Immature natural killer cell (primary cell): Measurements from ENCODE around the gene SCP2. TPM values are rescaled to one million over a fixed set of nuclear protein-coding genes. Genes with fewer than 3 reads are reported as not detected.
"Not testable (repeated sequence)": the region's sequence is repeated elsewhere in the genome, so short reads cannot be mapped to it uniquely, and the experiment has no call there.

ENCODE experiments used
- DNase-seq, 3 donors: peaks; one replicate each; pipeline ENCODE4 v3.0.0; 2022; ENCODE audit warnings: mixed read lengths in 1 of 3
- H3K27ac Mint-ChIP-seq, 6 donors: one replicate each; pipeline ENCODE4 v1.8.0; 2020; ENCODE audit warnings: mixed read lengths in 6 of 6, mild to moderate bottlenecking in 5 of 6, inconsistent platforms in 4 of 6, moderate library complexity in 3 of 6
- H3K27me3 Mint-ChIP-seq, 3 donors: one replicate each; pipeline ENCODE4 v1.8.0; 2020 to 2021; ENCODE audit warnings: low read depth in 3 of 3, mild to moderate bottlenecking in 3 of 3, mixed read lengths in 3 of 3, moderate library complexity in 3 of 3, inconsistent platforms in 1 of 3
- H3K36me3 Mint-ChIP-seq, 3 donors: one replicate each; pipeline ENCODE4 v1.8.0; 2020; ENCODE audit warnings: mixed read lengths in 3 of 3, inconsistent platforms in 2 of 3, mild to moderate bottlenecking in 2 of 3
- H3K4me1 Mint-ChIP-seq, 2 donors: one replicate each; pipeline ENCODE4 v1.8.0; 2020; ENCODE audit warnings: inconsistent platforms in 2 of 2, mild to moderate bottlenecking in 2 of 2, mixed read lengths in 2 of 2, moderate library complexity in 1 of 2
- H3K4me3 Mint-ChIP-seq, 5 donors: one replicate each; pipeline ENCODE4 v1.8.0; 2020; ENCODE audit warnings: mild to moderate bottlenecking in 5 of 5, mixed read lengths in 5 of 5, inconsistent platforms in 3 of 5, moderate library complexity in 3 of 5
- H3K9me3 Mint-ChIP-seq, 6 donors: one replicate each; pipeline ENCODE4 v1.8.0; 2020; ENCODE audit warnings: mild to moderate bottlenecking in 6 of 6, mixed read lengths in 6 of 6, inconsistent platforms in 4 of 6, moderate library complexity in 3 of 6
- polyA plus RNA-seq, 3 donors: library from polyadenylated mRNA; unstranded; fragments of 300-500 nt; fragmentation: Illumina TruSeq; gene quantifications; one replicate each; pipeline ENCODE4 v1.2.3, GENCODE V29; 2021

The SCP2 gene
- polyA plus RNA-seq, 3 donors from 2014 or later, result 257 to 343 (median 261) TPM

DNA sequence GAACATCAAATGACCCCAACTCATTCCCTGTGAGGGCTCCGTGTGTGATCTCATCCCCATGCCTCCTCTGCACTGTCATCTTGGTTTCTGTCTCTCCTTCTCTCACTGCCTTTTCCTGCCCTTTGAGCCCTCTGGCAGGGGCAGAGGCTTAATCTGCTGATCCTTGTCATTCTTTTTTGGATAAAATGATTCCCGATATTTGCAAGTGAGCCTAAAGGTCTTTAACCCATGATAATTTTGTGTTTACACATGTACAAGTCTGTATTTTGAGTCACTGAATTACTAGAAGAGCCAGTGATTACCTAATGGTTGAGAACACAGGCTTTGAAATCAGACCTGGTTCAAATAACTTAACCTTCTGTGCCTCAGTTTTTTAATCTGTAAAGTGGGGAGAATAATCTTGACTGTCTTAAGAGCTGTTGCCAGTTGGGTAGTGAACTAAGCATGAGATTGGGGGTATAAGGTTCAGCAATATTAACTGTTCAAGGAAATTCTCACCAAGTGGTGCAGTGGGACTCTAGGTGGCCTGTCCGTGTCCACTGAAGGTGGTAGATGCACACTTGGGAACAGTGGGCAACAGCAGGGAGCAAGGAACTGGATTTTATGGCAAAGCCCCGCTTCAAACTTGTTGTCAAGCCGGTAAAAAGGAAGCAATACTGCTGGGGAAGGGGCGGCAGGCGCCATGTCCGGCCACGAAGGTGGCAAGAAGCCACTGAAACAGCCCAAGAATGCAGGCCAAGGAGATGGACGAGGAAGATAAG is 7.2 kb upstream of the SCP2 start:
- H3K9me3 Mint-ChIP-seq, result no peaks in the 10 kb centered on the region
- peaks cover 0 to 9% (median 6%) of the 10 kb centered on the region in 3 donors for H3K27me3 Mint-ChIP-seq
- peak overlapping the region in 5 of 6 donors; percentile 5 to 84 (median 58) for H3K27ac Mint-ChIP-seq
- peak overlapping the region; percentile 59 to 88 (median 82) for H3K4me3 Mint-ChIP-seq
- H3K36me3 Mint-ChIP-seq, result no peaks in the 10 kb centered on the region
- DNase-seq, result no peak
- peaks cover 25 to 27% of the 10 kb centered on the region in 2 donors for H3K4me1 Mint-ChIP-seq

DNA sequence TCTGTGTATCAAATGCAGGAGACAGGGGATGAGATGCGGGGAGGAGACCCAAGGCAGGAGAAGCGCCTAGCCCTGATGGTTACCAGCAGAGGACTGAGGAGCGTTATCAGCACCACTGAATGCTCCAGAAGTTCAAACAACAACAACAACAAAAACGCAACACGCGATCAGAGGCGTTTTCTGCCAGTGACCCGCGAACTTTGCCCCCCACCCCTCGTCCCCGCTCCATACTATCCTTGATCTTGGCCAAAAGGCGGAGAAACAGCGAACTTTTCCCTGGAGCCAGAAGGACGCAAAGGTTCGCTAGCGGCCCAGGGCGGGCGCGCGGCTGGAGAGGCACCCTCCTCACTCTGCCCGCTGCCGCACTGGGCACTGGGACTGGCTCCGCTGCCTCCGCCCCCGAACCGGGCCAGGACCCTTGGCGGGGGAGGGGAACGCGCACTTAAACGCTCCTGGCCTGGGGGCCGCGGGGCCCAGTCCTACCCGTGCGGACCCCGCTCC is 6.2 kb upstream of the SCP2 start:
- H3K4me3 Mint-ChIP-seq, result peak overlapping the region; percentile 72 to 88 (median 83)
- peaks cover 0 to 13% (median 6%) of the 10 kb centered on the region in 3 donors for H3K27me3 Mint-ChIP-seq
- DNase-seq, result no peak
- peak overlapping the region in 5 of 6 donors; percentile 29 to 67 (median 59) for H3K27ac Mint-ChIP-seq
- no peaks in the 10 kb centered on the region for H3K36me3 Mint-ChIP-seq
- H3K4me1 Mint-ChIP-seq, result peaks cover 26 to 27% of the 10 kb centered on the region in 2 donors
- no peaks in the 10 kb centered on the region for H3K9me3 Mint-ChIP-seq

DNA sequence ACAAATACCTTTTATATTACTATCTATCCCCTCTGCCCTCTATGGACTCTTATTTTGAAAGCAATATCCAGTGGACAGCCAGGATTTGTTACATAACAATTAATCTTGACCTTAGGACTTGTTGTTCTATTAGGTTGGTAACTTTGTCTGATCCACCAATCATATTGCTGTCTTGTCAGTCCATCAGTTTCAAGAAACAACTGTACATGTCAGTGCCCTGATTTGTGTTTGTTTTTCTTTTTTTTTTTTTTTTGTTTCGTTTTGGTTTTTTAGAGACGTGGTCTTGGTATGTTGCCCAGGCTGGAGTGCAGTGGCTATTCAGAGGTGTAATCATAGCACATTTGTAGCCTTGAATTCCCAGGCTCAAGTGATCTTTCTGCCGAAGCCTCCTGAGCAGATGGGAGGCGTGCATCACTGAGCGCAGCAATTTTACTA is 1.5 kb upstream of the SCP2 start:
- Mint-ChIP-seq H3K4me3 (peak overlapping the region in 2 of 5 donors; percentile 77 to 87), H3K9me3 (no peaks in the 10 kb centered on the region), H3K4me1 (peaks cover 34 to 39% of the 10 kb centered on the region in 2 donors), H3K27ac (no peak overlapping the region), H3K27me3 (peaks cover 0 to 10% (median 8%) of the 10 kb centered on the region in 3 donors), H3K36me3 (no peaks in the 10 kb centered on the region)
- no peak for DNase-seq

DNA sequence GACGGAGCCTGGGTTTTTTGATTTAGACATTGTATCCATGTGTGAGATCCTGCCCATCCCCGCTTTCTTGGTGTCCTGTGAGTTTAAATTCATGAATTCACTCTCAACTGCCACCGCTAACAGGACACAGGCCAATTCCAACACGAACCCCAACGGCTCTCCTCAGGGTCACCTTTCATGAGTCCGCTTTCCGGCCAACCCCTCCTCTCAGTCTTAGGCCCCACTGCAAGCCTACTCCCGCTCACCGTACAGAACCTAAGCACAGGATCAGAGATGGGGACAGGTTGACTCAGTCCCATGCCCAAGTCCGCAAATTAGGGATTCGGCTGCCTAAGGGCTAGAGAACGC is 238 bp upstream of the SCP2 start:
- H3K4me1 Mint-ChIP-seq, result peaks cover 28 to 31% of the 10 kb centered on the region in 2 donors
- H3K27ac Mint-ChIP-seq, result peak overlapping the region in 5 of 6 donors; percentile 22 to 92 (median 55)
- peaks cover 0 to 6% (median 6%) of the 10 kb centered on the region in 3 donors for H3K27me3 Mint-ChIP-seq
- H3K36me3 Mint-ChIP-seq, result no peaks in the 10 kb centered on the region
- H3K9me3 Mint-ChIP-seq, result no peaks in the 10 kb centered on the region
- H3K4me3 Mint-ChIP-seq, result peak overlapping the region; percentile 87 to 98 (median 93)
- DNase-seq, result no peak

GRCh38 chr1:52928015-52928404 is 934 bp downstream of the SCP2 start:
- Mint-ChIP-seq H3K27me3 (peaks cover 0 to 6% (median 4%) of the 10 kb centered on the region in 3 donors), H3K27ac (peak overlapping the region; percentile 77 to 92 (median 84)), H3K4me3 (peak overlapping the region; percentile 87 to 98 (median 93)), H3K9me3 (no peaks in the 10 kb centered on the region), H3K36me3 (no peaks in the 10 kb centered on the region), H3K4me1 (peaks cover 23 to 29% of the 10 kb centered on the region in 2 donors)
- no peak for DNase-seq

GRCh38 chr1:52929019-52929418 is 1.9 kb downstream of the SCP2 start:
- Mint-ChIP-seq H3K27me3 (peaks cover 0 to 6% (median 4%) of the 10 kb centered on the region in 3 donors), H3K4me3 (no peak overlapping the region), H3K4me1 (peaks cover 23 to 29% of the 10 kb centered on the region in 2 donors), H3K36me3 (no peaks in the 10 kb centered on the region), H3K9me3 (no peaks in the 10 kb centered on the region), H3K27ac (no peak overlapping the region)
- no peak for DNase-seq

DNA sequence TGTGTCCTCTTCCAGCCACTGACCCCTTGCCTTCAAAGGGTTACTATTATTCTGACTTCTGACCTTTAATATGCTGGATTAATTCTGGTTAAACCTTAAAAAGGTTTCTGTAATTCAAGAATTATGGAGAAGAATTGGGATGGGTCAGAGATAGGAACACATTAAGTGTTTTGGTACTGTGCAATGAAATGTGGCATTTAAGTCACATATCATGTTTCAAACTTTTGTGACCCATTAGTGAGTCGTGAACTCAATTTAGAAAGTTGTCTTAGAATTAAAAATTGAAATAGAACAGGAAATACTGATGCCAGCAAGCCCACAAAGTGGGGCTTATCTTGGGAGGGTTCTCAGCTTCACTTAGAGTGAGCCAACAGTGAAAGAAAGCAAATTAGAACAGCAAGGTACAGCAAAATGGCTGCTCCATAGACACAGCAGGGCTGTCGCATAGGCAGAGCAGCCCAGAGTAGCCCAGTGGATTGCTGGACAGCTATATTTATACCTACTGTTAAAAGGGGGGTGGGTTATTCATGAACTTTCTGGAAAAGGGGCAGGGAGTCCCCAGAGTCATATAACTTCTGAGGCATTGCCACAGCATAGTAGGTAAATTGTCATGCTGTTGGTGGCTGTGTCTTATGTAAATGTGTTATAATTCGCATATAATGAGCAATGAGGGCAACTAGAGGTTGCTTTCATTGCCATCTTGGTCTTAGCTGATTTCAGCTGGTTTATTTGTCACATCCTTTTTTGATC is 10.5 kb downstream of the SCP2 start:
- Mint-ChIP-seq H3K36me3 (peaks cover 0 to 4% (median 0%) of the 10 kb centered on the region in 3 donors), H3K27ac (no peak overlapping the region), H3K9me3 (no peaks in the 10 kb centered on the region), H3K4me3 (no peak overlapping the region), H3K27me3 (peaks cover 0 to 1% (median 0%) of the 10 kb centered on the region in 3 donors), H3K4me1 (no peaks in the 10 kb centered on the region)
- no peak for DNase-seq

DNA sequence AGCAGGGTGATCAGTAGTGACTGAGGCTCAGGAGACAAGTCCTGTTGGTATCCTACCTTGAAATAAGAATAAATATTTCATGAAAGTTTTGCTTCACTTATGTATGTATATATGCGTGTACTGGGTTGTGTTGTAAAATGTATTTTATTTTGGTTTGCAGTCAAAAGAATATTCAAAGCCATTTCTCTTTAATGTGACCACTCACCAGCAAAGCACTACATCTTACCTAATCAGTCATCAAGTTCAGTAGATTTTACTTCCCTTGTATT is 11.0 kb downstream of the SCP2 start:
- Mint-ChIP-seq H3K4me1 (no peaks in the 10 kb centered on the region), H3K4me3 (no peak overlapping the region), H3K9me3 (no peaks in the 10 kb centered on the region), H3K27me3 (peaks cover 0 to 1% (median 0%) of the 10 kb centered on the region in 3 donors), H3K27ac (no peak overlapping the region), H3K36me3 (peaks cover 0 to 4% (median 0%) of the 10 kb centered on the region in 3 donors)
- no peak for DNase-seq

DNA sequence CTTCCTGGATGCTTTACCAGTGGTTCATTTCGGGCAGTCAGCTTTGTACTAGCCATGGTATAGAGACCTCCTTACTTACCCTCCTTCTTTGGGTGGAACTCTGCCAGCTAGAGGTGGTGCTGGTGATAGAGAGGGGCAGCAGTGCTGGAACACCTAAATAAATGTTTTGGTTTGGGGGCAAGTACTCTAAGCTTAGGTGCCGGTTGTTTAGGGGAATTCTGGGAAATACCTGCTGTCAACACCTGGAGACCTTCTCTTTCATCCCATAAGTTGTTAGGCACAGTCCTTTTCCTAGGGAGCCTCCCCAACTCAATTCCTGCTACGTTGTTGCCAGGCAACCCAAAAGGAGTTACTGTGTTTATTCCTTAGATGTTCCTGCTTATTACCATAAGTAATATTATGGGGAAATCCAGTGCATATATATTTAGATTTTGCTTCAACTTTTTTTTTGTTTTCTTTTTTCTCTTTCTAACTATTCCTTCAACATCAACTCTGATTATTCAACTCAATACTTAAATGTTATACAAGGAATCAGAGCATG is 16.9 kb downstream of the SCP2 start:
- Mint-ChIP-seq H3K27me3 (peaks cover 0 to 2% (median 1%) of the 10 kb centered on the region in 3 donors), H3K27ac (no peak overlapping the region), H3K4me1 (no peaks in the 10 kb centered on the region), H3K36me3 (peaks cover 0 to 4% (median 0%) of the 10 kb centered on the region in 3 donors), H3K9me3 (no peaks in the 10 kb centered on the region), H3K4me3 (no peak overlapping the region)
- no peak for DNase-seq

DNA sequence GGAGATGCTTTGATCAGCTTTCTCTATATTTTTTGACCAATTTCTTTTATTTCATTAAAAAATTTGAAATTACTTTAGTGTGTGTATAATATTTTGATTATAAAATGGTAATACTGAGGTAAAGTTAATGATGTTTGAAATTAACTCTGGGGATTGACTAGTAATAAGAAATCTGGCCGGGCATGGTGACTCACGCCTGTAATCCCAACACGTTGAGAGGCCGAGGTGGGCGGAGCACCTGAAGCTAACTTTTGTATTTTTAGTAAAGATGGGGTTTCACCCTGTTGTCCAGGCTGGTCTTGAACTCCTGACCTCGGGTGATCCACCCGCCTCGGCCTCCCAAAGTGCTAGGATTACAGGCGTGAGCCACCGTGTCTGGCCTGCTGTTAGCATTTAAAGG is 17.5 kb downstream of the SCP2 start:
- Mint-ChIP-seq H3K36me3 (peaks cover 0 to 9% (median 4%) of the 10 kb centered on the region in 3 donors), H3K9me3 (peaks cover 0 to under 1% (median 0%) of the 10 kb centered on the region in 6 donors), H3K27me3 (peaks cover 0 to 2% (median 1%) of the 10 kb centered on the region in 3 donors), H3K27ac (no peak overlapping the region), H3K4me3 (no peak overlapping the region), H3K4me1 (no peaks in the 10 kb centered on the region)
- no peak for DNase-seq

GRCh38 chr1:52947490-52947889 is 20.4 kb downstream of the SCP2 start:
- Mint-ChIP-seq H3K9me3 (peaks cover 0 to 2% (median 0%) of the 10 kb centered on the region in 6 donors), H3K4me3 (no peak overlapping the region), H3K36me3 (peaks cover 2 to 13% (median 11%) of the 10 kb centered on the region in 3 donors), H3K4me1 (no peaks in the 10 kb centered on the region), H3K27me3 (peaks cover 0 to 4% (median 2%) of the 10 kb centered on the region in 3 donors), H3K27ac (no peak overlapping the region)
- DNase-seq, result no peak

GRCh38 chr1:52949602-52950001 is 22.5 kb downstream of the SCP2 start:
- peaks cover 5 to 17% (median 15%) of the 10 kb centered on the region in 3 donors for H3K36me3 Mint-ChIP-seq
- not testable (repeated sequence) for H3K27me3 Mint-ChIP-seq, H3K9me3 Mint-ChIP-seq, DNase-seq, H3K4me1 Mint-ChIP-seq, H3K27ac Mint-ChIP-seq, H3K4me3 Mint-ChIP-seq

- Mint-ChIP-seq H3K4me3 (no peak overlapping the region), H3K27ac (no peak overlapping the region), H3K4me1 (no peaks in the 10 kb centered on the region), H3K9me3 (peaks cover 0 to 2% (median 0%) of the 10 kb centered on the region in 6 donors), H3K27me3 (peaks cover 0 to 3% (median 2%) of the 10 kb centered on the region in 3 donors), H3K36me3 (peaks cover 8 to 22% (median 19%) of the 10 kb centered on the region in 3 donors)
- no peak for DNase-seq
Measured at GRCh38 chr1:52952112-52952511, 25.0 kb downstream of the SCP2 start.
